D721Med (cell line): Measurements from ENCODE around the gene KHDC1.
"Not testable (repeated sequence)": the region's sequence is repeated elsewhere in the genome, so short reads cannot be mapped to it uniquely, and the experiment has no call there.

ENCODE experiments used
- DNase-seq: peaks from one replicate; pipeline ENCODE4 v3.0.0; 2011; ENCODE audit warnings: low spot score; ENCODE audit not compliant: insufficient read length
- FAIRE-seq: peaks from 2 replicates; lab custom pipeline; 2011; peaks lifted over from hg19 to GRCh38; lab: Jason Lieb, UNC
- CTCF ChIP-seq: IDR thresholded peaks from 2 replicates; pipeline ENCODE4 v1.5.1; 2012; ENCODE audit warnings: mild to moderate bottlenecking, control low read depth; ENCODE audit not compliant: insufficient read depth; ENCODE audit errors: missing control alignments

Gene KHDC1, protein sequence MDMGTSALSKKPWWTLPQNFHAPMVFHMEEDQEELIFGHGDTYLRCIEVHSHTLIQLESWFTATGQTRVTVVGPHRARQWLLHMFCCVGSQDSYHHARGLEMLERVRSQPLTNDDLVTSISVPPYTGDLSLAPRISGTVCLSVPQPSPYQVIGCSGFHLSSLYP

DNA sequence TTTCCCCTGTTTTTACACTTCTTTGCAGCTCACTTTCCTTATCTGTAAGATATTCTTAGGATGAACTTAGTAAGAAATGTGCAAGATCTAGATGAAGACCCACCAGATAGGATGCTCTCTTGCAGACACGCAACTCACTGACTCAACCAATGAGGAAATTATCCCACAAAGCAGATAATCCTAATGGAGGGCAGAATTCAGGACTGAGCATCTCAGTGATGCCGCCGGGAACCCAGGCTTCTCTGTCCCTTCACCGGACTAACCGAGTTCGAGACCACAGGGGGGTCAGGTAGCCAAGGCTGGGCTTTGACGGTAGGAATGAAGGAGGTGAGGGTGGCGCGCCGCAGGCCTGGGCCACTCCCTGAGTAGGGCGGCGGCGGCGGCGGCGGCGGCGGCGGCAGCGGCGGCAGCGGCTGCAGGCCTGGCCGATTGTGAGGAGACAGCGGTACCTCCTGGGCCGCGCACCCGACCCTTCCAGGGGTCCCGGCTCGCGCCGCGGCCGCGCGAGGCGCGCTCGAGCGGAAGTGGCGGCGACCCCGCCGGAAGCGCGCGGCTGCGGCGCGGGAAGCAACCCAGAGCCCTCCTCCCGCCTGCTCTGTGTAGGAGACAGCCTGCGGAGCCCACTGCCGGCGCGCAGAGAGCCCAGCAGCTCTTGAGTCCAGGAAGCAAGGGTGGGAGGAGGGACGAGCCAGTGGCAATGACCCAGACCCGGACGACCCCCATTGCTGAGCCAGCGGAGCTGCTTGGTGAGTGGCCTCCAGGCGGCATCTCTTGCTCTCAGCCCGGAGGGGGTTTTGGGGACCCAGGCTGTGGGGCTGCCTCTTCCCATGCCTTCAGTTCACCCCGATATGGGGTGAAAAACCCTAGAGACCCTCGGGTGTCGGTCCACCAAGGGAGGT lies at the start of gene KHDC1:
TSS of gene KHDC1 (minus strand) at position 526 of the 899 bp plus-strand sequence. CDS start 20,679 bp downstream, outside the sequence.
- TF ChIP-seq CTCF, result no peak
- DNase-seq (peak; percentile 72), FAIRE-seq (no peak)

- FAIRE-seq, result not testable (repeated sequence)
Measured at GRCh38 chr6:73310503-73310845, 47.5 kb upstream of the KHDC1 start.

GRCh38 chr6:73309785-73310502 lies 46.9 kb upstream of the KHDC1 start:
- DNase-seq (peak; percentile 37), FAIRE-seq (no peak)
- TF ChIP-seq CTCF, result no peak

More at GRCh38 chr6:73310503-73310845, 47.5 kb upstream of the KHDC1 start:
- not testable (repeated sequence) for DNase-seq

DNA sequence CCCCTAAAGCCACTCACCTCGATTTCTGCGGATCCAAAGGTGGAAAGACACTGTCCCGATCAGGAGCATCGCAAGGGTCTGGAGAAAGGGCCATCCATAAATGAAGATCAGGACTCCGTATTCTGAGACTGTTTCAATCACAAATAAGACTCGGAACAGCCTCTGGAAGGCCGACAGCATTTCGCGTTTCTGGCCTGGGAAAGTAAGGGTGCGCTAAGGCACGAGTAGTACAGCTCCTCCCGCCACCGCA lies 46.5 kb upstream of the KHDC1 start:
- TF ChIP-seq CTCF, result no peak
- DNase-seq (no peak), FAIRE-seq (no peak)

- TF ChIP-seq CTCF, result no peak
- FAIRE-seq, result no peak
- DNase-seq, result no peak
Measured at GRCh38 chr6:73308712-73309534, 45.9 kb upstream of the KHDC1 start.

DNA sequence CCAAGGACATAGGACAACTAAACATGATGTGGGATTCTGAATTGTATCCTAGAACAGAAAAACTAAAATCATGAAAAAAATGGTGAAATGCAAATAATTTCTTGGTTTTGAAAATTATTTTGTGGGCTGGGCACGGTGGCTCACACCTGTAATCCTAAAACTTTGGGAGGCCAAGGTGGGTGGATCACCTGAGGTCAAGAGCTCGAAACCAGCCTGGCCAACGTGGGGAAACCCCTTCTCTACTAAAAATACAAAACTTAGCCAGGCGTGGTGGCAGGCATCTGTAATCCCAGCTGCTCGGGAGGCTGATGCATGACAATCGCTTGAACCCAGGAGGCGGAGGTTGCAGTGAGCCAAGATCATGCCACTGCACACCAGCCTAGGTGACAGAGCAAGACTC lies 40.8 kb upstream of the KHDC1 start:
- not testable (repeated sequence) for FAIRE-seq, DNase-seq

DNA sequence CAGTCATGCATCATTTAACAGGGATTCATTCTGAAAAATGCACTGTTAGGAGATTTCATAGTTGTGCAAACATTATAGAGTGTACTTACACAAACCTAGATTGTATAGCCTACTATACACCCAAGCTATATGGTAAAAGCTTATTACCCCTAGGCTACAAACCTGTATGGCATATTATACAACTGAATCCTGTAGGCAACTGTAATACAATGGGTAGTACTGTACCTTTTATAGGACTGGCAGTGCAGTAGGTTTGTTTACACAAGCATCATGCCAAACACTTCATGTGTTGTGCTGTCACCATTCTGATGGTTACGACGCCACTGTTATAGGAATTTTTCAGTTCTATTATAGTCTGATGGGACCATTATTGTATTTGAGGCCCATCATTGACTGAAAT lies 39.3 kb upstream of the KHDC1 start:
- TF ChIP-seq CTCF, result no peak
- no peak for FAIRE-seq
- DNase-seq, result no peak
